H1 (cell line): ENCODE results near the gene RIN1. TPM values are rescaled to one million over a fixed set of nuclear protein-coding genes. Genes with fewer than 3 reads are reported as not detected.

ENCODE experiments used
- CTCF ChIA-PET: fragments of 300-600 bp; sonication (Branson Sonifier 250); formaldehyde crosslinking; loops from one replicate; lab custom pipeline; 2021; ENCODE audit not compliant: partially characterized antibody; lab: Charles Lee
- POLR2A ChIA-PET: fragments of 300-600 bp; sonication (Branson Sonifier 250); formaldehyde crosslinking; loops from one replicate; lab custom pipeline; 2021; ENCODE audit warnings: inconsistent platforms; ENCODE audit not compliant: partially characterized antibody; lab: Charles Lee
- DNase-seq, 2 experiments: peaks; one replicate each; pipeline versions ENCODE4 v3.0.0 to v3.0.0-alpha.2; 2010 to 2022; ENCODE audit warnings: low spot score in 2 of 2, low read depth in 1 of 2, mixed read lengths in 1 of 2
- FAIRE-seq: peaks from 2 replicates; lab custom pipeline; 2011; peaks lifted over from hg19 to GRCh38; lab: Jason Lieb, UNC
- H2AFZ ChIP-seq: 2 replicates; pipeline ENCODE4 v1.8.1; 2012; ENCODE audit warnings: low read length, inconsistent platforms
- H2AK5ac ChIP-seq: 2 replicates; pipeline ENCODE4 v1.6.1; 2013; ENCODE audit warnings: low read depth, low read length
- H2BK120ac ChIP-seq: replicated peaks from 2 replicates; pipeline ENCODE3; 2013; ENCODE audit warnings: low read depth, low read length, inconsistent platforms
- H2BK12ac ChIP-seq: 2 replicates; pipeline ENCODE4 v1.6.1; 2013; ENCODE audit warnings: low read depth, low read length
- H2BK15ac ChIP-seq: 2 replicates; pipeline ENCODE4 v1.6.1; 2013; ENCODE audit warnings: low read length
- H2BK20ac ChIP-seq: 2 replicates; pipeline ENCODE4 v1.6.1; 2013; ENCODE audit warnings: low read length
- H2BK5ac ChIP-seq: 2 replicates; pipeline ENCODE4 v1.6.1; 2013; ENCODE audit warnings: low read depth, low read length
- H3K14ac ChIP-seq: 2 replicates; pipeline ENCODE4 v1.6.1; 2013; ENCODE audit warnings: inconsistent platforms; ENCODE audit not compliant: insufficient read length
- H3K18ac ChIP-seq: 2 replicates; pipeline ENCODE4 v1.6.1; 2013; ENCODE audit warnings: low read length; ENCODE audit errors: extremely low read depth
- H3K23ac ChIP-seq: 2 replicates; pipeline ENCODE4 v1.6.1; 2013; ENCODE audit warnings: inconsistent platforms; ENCODE audit not compliant: insufficient read length
- H3K23me2 ChIP-seq: 2 replicates; pipeline ENCODE4 v1.6.1; 2013; ENCODE audit warnings: low read depth, low read length
- H3K27ac ChIP-seq: 2 replicates; pipeline ENCODE4 v1.6.1; 2011; ENCODE audit warnings: low read depth, low read length, inconsistent platforms
- H3K27me3 ChIP-seq, 4 experiments: replicated peaks in 1 of 4; 1 replicate in 1 of 4; 2 replicates in 3 of 4; pipeline versions ENCODE4 v1.6.1 to v1.8.1; 2011 to 2013; ENCODE audit warnings: low read length in 3 of 4, mild to moderate bottlenecking in 3 of 4, inconsistent platforms in 2 of 4, mixed read lengths in 2 of 4, moderate library complexity in 1 of 4; ENCODE audit not compliant: control insufficient read depth in 3 of 4, insufficient read depth in 3 of 4; ENCODE audit errors: extremely low read depth in 1 of 4
- H3K36me3 ChIP-seq, 4 experiments: 2 replicates each; pipeline versions ENCODE4 v1.6.1 to v1.8.1; 2011 to 2013; ENCODE audit warnings: mild to moderate bottlenecking in 4 of 4, low read length in 3 of 4, moderate library complexity in 2 of 4, control low read depth in 1 of 4, inconsistent platforms in 1 of 4; ENCODE audit not compliant: insufficient read depth in 4 of 4, control insufficient read depth in 2 of 4
- H3K4ac ChIP-seq: replicated peaks from 2 replicates; pipeline ENCODE3; 2013; ENCODE audit warnings: low read length, low read depth, mixed read lengths, inconsistent platforms; ENCODE audit not compliant: insufficient read length
- H3K4me1 ChIP-seq, 4 experiments: replicated peaks in 1 of 4; 1 replicate in 1 of 4; 2 replicates in 3 of 4; pipeline versions ENCODE4 v1.6.1 to v1.8.1; 2011 to 2013; ENCODE audit warnings: low read length in 3 of 4, inconsistent platforms in 2 of 4, mixed read lengths in 1 of 4; ENCODE audit not compliant: insufficient read depth in 4 of 4, control insufficient read depth in 3 of 4
- H3K4me2 ChIP-seq, 2 experiments: 2 replicates each; pipeline versions ENCODE4 v1.6.1 to v1.8.1; 2011 to 2013; ENCODE audit warnings: low read depth in 2 of 2, low read length in 2 of 2, control low read depth in 1 of 2, inconsistent platforms in 1 of 2, mild to moderate bottlenecking in 1 of 2; ENCODE audit not compliant: insufficient read depth in 1 of 2
- H3K4me3 ChIP-seq, 4 experiments: fragments of 200-600, 300-600 bp in 1 of 4; sonication (generic), shearing (Covaris generic), sonication (Bioruptor Twin) in 1 of 4; 2 replicates each; pipeline versions ENCODE4 v1.5.1 to v1.8.1; 2011 to 2016; ENCODE audit warnings: low read length in 4 of 4, low read depth in 3 of 4, control low read depth in 2 of 4, inconsistent platforms in 2 of 4, mild to moderate bottlenecking in 2 of 4, mixed read lengths in 1 of 4, moderate library complexity in 1 of 4; ENCODE audit not compliant: insufficient read depth in 2 of 4; ENCODE audit errors: extremely low read depth in 1 of 4
- H3K56ac ChIP-seq: replicated peaks from 2 replicates; pipeline ENCODE3; 2013; ENCODE audit warnings: low read depth, mild to moderate bottlenecking, mixed read lengths, low read length, inconsistent platforms; ENCODE audit not compliant: insufficient read length
- H3K79me1 ChIP-seq: 2 replicates; pipeline ENCODE4 v1.6.1; 2013; ENCODE audit warnings: low read depth, low read length, control low read depth
- H3K79me2 ChIP-seq, 2 experiments: 2 replicates each; pipeline versions ENCODE4 v1.6.1 to v1.8.1; 2012 to 2013; ENCODE audit warnings: low read length in 2 of 2, mild to moderate bottlenecking in 2 of 2, inconsistent platforms in 1 of 2; ENCODE audit not compliant: insufficient read depth in 2 of 2, control insufficient read depth in 1 of 2
- H3K9ac ChIP-seq, 4 experiments: replicated peaks in 1 of 4; 1 replicate in 1 of 4; 2 replicates in 3 of 4; pipeline versions ENCODE4 v1.6.1 to v1.8.1; 2011 to 2013; ENCODE audit warnings: low read depth in 3 of 4, low read length in 3 of 4, control low read depth in 2 of 4, mild to moderate bottlenecking in 2 of 4, moderate library complexity in 2 of 4, inconsistent platforms in 1 of 4; ENCODE audit errors: extremely low read depth in 1 of 4
- H3K9me3 ChIP-seq, 2 experiments: 2 replicates each; pipeline versions ENCODE4 v1.6.1 to v1.8.1; 2012 to 2013; ENCODE audit warnings: mild to moderate bottlenecking in 2 of 2, moderate library complexity in 2 of 2, control low read depth in 1 of 2, inconsistent platforms in 1 of 2, low read depth in 1 of 2, low read length in 1 of 2, mixed read lengths in 1 of 2; ENCODE audit not compliant: insufficient read depth in 2 of 2
- H4K20me1 ChIP-seq, 2 experiments: replicated peaks in 1 of 2; 2 replicates each; pipeline versions ENCODE3 to v1.8.1; 2011 to 2013; ENCODE audit warnings: inconsistent platforms in 2 of 2, low read length in 2 of 2, mild to moderate bottlenecking in 1 of 2; ENCODE audit not compliant: insufficient read depth in 2 of 2, control insufficient read depth in 1 of 2
- H4K5ac ChIP-seq: 2 replicates; pipeline ENCODE4 v1.6.1; 2013; ENCODE audit warnings: low read length, low read depth, mixed read lengths, inconsistent platforms; ENCODE audit not compliant: insufficient read length
- H4K8ac ChIP-seq: 2 replicates; pipeline ENCODE4 v1.8.0; 2013; ENCODE audit warnings: mild to moderate bottlenecking, moderate library complexity, low read length, inconsistent platforms; ENCODE audit not compliant: insufficient read depth; ENCODE audit errors: extremely low read depth
- H4K91ac ChIP-seq: replicated peaks from 2 replicates; pipeline ENCODE3; 2013; ENCODE audit warnings: low read length, mixed read lengths, inconsistent platforms; ENCODE audit not compliant: insufficient read length
- BCL11A ChIP-seq, 2 experiments: IDR thresholded peaks; one replicate each; pipeline ENCODE4 v1.6.1; 2011; ENCODE audit warnings: low read depth in 2 of 2, low read length in 2 of 2, mild to moderate bottlenecking in 2 of 2
- CEBPB ChIP-seq: IDR thresholded peaks from 2 replicates; pipeline ENCODE4 v1.6.1; 2012; ENCODE audit warnings: low read depth, low read length
- CHD1 ChIP-seq: IDR thresholded peaks from 2 replicates; pipeline ENCODE4 v1.6.1; 2012; ENCODE audit warnings: low read depth, low read length, improper control_type of control experiment
- CREB1 ChIP-seq: IDR thresholded peaks from 2 replicates; pipeline ENCODE4 v1.6.1; 2012; ENCODE audit warnings: inconsistent platforms
- GTF2F1 ChIP-seq: IDR thresholded peaks from 2 replicates; pipeline ENCODE4 v1.6.1; 2012; ENCODE audit warnings: low read depth, low read length, improper control_type of control experiment, borderline replicate concordance
- KDM4A ChIP-seq: IDR thresholded peaks from one replicate; pipeline ENCODE4 v1.7.1; 2012; ENCODE audit warnings: low read depth, mild to moderate bottlenecking, moderate library complexity, low read length, inconsistent platforms; ENCODE audit not compliant: severe bottlenecking
- POLR2A ChIP-seq, 2 experiments: IDR thresholded peaks; 1 replicate in 1 of 2; 2 replicates in 1 of 2; pipeline ENCODE4 v1.6.1; 2011; ENCODE audit warnings: low read depth in 2 of 2, low read length in 2 of 2, mild to moderate bottlenecking in 2 of 2; ENCODE audit errors: control extremely low read depth in 1 of 2
- RXRA ChIP-seq: IDR thresholded peaks from 2 replicates; pipeline ENCODE4 v1.6.1; 2011; ENCODE audit warnings: low read depth, mild to moderate bottlenecking, low read length, moderate library complexity; ENCODE audit not compliant: insufficient read depth
- SIRT6 ChIP-seq: IDR thresholded peaks from one replicate; pipeline ENCODE4 v1.7.1; 2012; ENCODE audit warnings: low read length, inconsistent platforms
- SIX5 ChIP-seq: IDR thresholded peaks from 2 replicates; pipeline ENCODE4 v1.6.1; 2011; ENCODE audit warnings: mild to moderate bottlenecking, low read depth, low read length
- SP2 ChIP-seq: IDR thresholded peaks from 2 replicates; pipeline ENCODE4 v1.6.1; 2012; ENCODE audit warnings: mild to moderate bottlenecking, low read length, inconsistent platforms
- TAF1 ChIP-seq: IDR thresholded peaks from 2 replicates; pipeline ENCODE4 v1.6.1; 2011; ENCODE audit warnings: mild to moderate bottlenecking, low read depth, low read length
- USF2 ChIP-seq: IDR thresholded peaks from 2 replicates; pipeline ENCODE4 v1.6.1; 2011; ENCODE audit warnings: low read length, improper control_type of control experiment
- YY1 ChIP-seq: IDR thresholded peaks from 2 replicates; pipeline ENCODE4 v1.6.1; 2011; ENCODE audit warnings: low read depth, mild to moderate bottlenecking, low read length
- WGBS, 2 experiments: shearing (Covaris generic) in 1 of 2; methylation state at CpG; one replicate each; pipeline versions ENCODE4 v1.1.6 to v1.1.7; 2013 to 2015; ENCODE audit warnings: low lambda C conversion rate in 2 of 2, mixed read lengths in 2 of 2, inconsistent platforms in 1 of 2, low coverage in 1 of 2, missing lambda C conversion rate in 1 of 2; ENCODE audit not compliant: insufficient replicate concordance in 2 of 2, insufficient coverage in 1 of 2, insufficient read length in 1 of 2; ENCODE audit errors: extremely low coverage in 1 of 2, missing lambda C conversion rate in 1 of 2; 5-methylcytosine and 5-hydroxymethylcytosine counted together
- polyA plus RNA-seq, 7 experiments: library from polyadenylated mRNA; depleted of rRNA in 3 of 7; stranded (reverse) in 5 of 7; unstranded in 2 of 7; fragments of >200 nt in 5 of 7; fragments of 200-250 nt in 2 of 7; gene quantifications; 1 replicate in 5 of 7; 2 replicates in 1 of 7; 4 replicates in 1 of 7; pipeline versions ENCODE4 v1.2.1 to v1.2.3, GENCODE V29; 2011 to 2013; ENCODE audit warnings: missing spikeins in 2 of 7, mixed read lengths in 2 of 7
- total RNA-seq: library from RNA; stranded (reverse); fragmentation: NEBNext Ultra II Directional; extraction: Animal tissue kit (Norgen Biotek cat#: 25700); gene quantifications from 2 replicates; pipeline ENCODE4 v1.2.1, GENCODE V29; 2021

The RIN1 gene
- total and polyA plus RNA-seq, 2 of the 8 experiments (the other 6 are each of a cell fraction or from before 2014, with no cell fraction given) = 2.5 to 5.4 TPM

- H3K27me3 ChIP-seq = peaks cover 0 to 7% (median 5%) of the 10 kb centered on the region in 4 experiments; a peak in 2 of 7 replicates
- H4K91ac ChIP-seq = no peak overlapping the region
- 0 out of 2 replicates have a peak overlapping the region, but pooled peaks have one; percentile 71 for H2BK5ac ChIP-seq
- peaks cover 5 to 12% (median 8%) of the 10 kb centered on the region in 4 experiments; a peak in 6 of 7 replicates for H3K4me1 ChIP-seq
- no peak overlapping the region for H3K27ac ChIP-seq
- no peak for DNase-seq
- no peak overlapping the region for H3K4me3 ChIP-seq
- no peaks in the 10 kb centered on the region; the same call in 1 of the 2 replicates for H3K23me2 ChIP-seq
- H4K5ac ChIP-seq = no peak overlapping the region
- no peak overlapping the region for H3K14ac ChIP-seq
- no peaks in the 10 kb centered on the region for H3K79me1 ChIP-seq
- no peak overlapping the region for H4K8ac ChIP-seq
- 0 out of 4 replicates have a peak overlapping the region, but pooled peaks of 1 of the 2 experiments have one; percentile 4 for H3K4me2 ChIP-seq
- no peak overlapping the region for H2AK5ac ChIP-seq
- H3K56ac ChIP-seq = no peak overlapping the region
- H3K23ac ChIP-seq = no peak overlapping the region
- no peak overlapping the region for H2AFZ ChIP-seq
- ChIA-PET POLR2A (interaction anchor here (1.0 to 8.5 kb wide), 5 partner anchors 12 to 32 kb away, joined by 5 to 61 read pairs (median 19); partner anchors contain the start of genes B4GAT1, BRMS1 and CD248), CTCF (interaction anchor here (0.7 to 8.7 kb wide), 16 partner anchors 10 to 152 kb away, joined by 3 to 242 read pairs (median 4); partner anchors contain the start of genes BRMS1 and CD248)
- no peaks in the 10 kb centered on the region for H3K36me3 ChIP-seq
- H2BK12ac ChIP-seq = peak overlapping the region; percentile 92; the same call in 1 of the 2 replicates
- peak overlapping the region; percentile 81; the same call in 1 of the 2 replicates for H2BK15ac ChIP-seq
- no peak overlapping the region for H3K9ac ChIP-seq
- no peak overlapping the region for H2BK120ac ChIP-seq
- H3K18ac ChIP-seq = no peak overlapping the region
- no peaks in the 10 kb centered on the region for H4K20me1 ChIP-seq
- WGBS, 2 experiments = 89% methylated on average over 3 of the region's 3 CpGs; no CpG with 5 or more reads in 1 of the 2 experiments
- no peak overlapping the region for H3K4ac ChIP-seq
- no peak for FAIRE-seq
- no peak overlapping the region for H2BK20ac ChIP-seq
- no peaks in the 10 kb centered on the region for H3K9me3 ChIP-seq
- H3K79me2 ChIP-seq = no peaks in the 10 kb centered on the region
- TF ChIP-seq CHD1 = no peak
- no peak for TF ChIP-seq CREB1
- TF ChIP-seq CEBPB = no peak
- no peak for TF ChIP-seq BCL11A (IDR thresholded peaks at IDR 0.05; ENCODE audit: low read depth in 2 of 2, low read length in 2 of 2)
- TF ChIP-seq KDM4A = no peak
- TF ChIP-seq GTF2F1 = no peak
- no peak for TF ChIP-seq TAF1
- no peak for TF ChIP-seq POLR2A (IDR thresholded peaks at IDR 0.05; ENCODE audit: control extremely low read depth in 1 of 2, low read depth in 2 of 2, low read length in 2 of 2)
- TF ChIP-seq USF2 = no peak
- no peak for TF ChIP-seq SIRT6
- no peak for TF ChIP-seq SIX5
- no peak for TF ChIP-seq YY1
- no peak for TF ChIP-seq RXRA
- no peak for TF ChIP-seq SP2
These were observed 7.0 kb downstream of the RIN1 start for GRCh38 chr11:66329165-66329673.
